NCI-H526 treated with DMSO at 0.1 percent for 48 hours (cell line): ENCODE measurements around the gene RRAD.
"Not testable (repeated sequence)": the region's sequence is repeated elsewhere in the genome, so short reads cannot be mapped to it uniquely, and the experiment has no call there.

Source experiments
- DNase-seq: peaks from one replicate; lab custom pipeline; 2025; lab: John Stamatoyannopoulos, UW

The RRAD gene

DNA sequence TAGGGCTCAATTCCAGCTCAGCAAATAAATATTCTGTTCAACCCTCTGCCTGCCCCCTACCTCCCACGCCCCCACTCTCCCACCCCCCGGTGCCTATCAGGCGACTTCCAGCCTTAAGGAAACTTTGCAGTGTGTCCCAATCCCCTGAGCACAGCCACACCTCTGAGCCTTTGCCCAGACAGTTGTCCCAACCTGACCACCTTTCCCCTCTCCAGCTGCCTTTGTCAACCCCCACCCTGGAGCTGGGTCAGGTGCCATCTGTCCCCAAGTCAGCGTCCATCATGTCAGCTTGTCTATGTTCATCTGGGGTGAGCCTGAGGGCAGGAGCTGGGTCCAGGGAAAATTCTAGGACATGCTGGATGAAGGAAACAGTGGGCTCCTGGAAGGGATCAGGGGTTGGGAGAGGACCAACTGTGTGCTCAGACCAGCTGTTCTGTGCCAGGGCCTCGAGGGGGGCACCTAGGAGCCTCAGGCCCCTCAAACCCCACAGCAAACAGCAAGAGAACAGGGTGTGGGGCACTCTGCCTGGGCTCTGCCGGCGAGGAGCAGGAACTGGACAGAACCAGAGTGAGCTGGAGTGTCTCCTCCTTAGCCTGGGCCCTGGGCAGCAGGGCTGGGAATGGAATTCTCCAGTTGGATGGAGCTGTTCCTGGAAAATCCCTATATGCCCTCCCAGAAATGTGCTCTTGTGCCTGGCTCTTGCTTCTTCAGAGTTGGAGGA is 24.5 kb downstream of the RRAD start:
- no peak for DNase-seq

DNA sequence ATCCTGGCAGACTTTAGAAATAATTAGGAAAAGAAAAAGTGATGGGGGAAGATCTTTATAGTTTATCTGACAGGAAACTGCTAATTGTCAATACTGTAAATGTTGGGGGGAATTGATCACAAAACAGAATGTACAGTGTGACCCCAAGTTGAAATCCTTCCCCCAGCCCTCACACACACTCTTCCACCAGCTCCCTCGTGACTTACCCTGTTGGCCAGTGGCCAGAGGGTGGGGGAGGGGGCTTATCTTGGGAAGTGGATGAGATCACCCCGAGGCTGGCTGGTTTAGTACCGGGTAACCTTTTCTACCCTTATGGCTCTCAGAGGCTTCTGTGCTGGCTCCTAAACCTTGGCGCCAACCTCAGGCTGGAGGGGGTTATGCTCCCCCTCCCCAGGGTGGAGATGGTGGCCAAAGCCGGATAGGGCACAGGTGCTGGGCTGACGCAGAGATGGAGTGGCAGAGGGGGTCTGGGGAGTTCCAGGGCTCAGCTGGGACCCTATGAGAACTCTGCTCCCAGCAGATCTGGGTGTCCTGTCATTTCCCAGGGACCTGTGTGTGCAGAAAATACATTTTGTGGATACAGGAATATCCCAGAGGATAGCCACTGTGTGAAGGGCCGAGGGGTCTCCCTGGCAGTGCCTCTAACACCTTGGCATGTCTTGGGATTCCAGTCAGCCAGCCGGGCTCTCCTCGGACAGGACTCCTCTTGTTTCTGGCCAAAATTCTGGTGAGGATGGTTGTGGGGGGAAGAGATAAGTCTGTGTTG is 25.2 kb downstream of the RRAD start:
- no peak for DNase-seq

DNA sequence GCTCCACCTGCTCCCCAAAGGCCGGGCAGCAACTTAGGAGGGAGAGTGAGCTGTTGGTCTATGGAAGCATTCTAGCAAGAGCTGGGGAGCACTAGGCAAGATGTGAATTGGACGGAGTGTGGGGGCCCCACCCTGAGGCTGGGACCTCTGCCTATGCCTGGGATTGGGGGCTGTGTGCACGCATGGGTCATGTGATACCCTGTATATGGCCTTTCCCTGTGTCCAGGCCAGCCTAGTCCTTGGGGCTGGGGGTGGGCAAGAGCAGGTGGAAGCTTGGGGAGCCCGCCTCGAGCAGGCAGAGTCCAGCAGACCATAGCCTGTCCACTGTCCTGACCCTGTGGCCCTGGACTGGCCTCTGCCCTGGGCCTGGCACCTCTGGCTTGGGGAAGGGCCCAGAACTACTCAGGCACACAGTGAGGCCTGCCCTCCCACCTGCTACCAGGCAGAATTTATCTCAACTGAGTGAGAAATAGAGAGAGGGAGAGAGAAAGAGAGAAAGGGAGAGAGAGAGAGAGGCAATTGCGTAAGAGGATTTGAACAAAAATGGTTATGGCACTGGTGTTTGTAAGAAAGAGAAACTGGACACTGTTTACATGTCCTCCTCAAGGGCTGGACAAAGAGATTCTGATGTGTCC is 25.9 kb downstream of the RRAD start:
- DNase-seq: no peak

DNA sequence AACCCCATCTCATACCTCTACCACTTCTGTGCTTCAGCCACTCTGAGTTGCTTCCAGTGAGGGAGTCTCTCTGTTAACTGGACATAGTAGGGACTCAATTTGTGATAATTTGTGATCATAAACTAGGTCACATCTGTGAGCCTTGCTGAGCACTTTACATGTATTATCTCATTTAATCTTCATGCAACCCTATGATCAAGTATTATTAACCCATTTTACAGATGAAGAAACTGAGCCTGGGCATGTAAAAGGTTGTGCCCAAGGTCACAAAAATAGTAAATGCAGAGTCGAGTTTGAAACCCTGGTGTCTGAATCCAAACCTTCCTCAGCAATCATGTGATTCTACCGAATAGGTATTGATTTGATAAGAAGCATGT is 26.4 kb downstream of the RRAD start:
- no peak for DNase-seq

DNA sequence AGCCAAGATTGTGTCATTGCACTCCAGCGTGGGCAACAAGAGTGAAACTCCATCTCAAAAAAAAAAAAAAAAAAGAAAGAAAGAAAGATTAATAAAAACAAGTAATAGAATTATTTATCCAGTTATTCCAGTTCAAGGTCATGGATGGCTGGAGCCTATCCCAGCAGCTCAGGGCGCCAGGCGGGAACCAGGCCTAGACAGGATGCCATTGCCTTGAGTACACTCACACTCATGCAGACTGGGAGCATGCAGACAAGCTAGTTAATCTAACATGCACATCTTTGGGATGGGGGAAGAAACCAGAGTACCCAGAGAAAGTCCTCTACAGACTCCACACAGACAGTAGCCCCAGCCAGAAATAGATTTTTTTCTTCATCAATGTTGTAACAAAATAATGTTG is 27.1 kb downstream of the RRAD start:
- no peak for DNase-seq

DNA sequence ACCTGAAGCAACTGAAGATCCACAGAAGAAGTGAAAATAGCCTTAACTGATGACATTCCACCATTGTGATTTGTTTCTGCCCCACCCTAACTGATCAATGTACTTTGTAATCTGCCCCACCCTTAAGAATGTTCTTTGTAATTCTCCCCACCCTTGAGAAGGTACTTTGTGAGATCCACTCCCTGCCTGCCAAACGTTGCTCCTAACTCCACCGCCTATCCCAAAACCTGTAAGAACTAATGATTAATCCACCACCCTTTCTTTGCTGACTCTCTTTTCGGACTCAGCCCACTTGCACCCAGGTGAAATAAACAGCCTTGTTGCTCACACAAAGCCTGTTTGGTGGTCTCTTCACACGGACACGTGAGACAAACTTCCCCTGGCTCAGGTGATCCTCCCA is 28.7 kb downstream of the RRAD start:
- not testable (repeated sequence) for DNase-seq

- DNase-seq: no peak
These were observed 29.3 kb downstream of the RRAD start for GRCh38 chr16:66895999-66896398.

DNA sequence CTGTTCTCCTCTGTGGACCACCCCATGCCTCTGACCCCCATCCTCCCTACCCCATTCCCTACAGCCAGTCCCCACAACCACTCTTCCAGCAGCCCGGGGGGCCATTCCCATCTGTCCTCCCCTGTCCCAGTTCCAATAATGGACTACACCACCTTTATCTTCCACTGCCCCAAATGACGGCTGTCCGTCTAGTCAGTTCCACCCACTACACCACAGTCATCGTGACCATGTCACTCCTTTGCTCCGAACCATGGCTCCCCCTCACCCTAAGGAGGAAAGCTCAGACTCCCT is 29.7 kb downstream of the RRAD start:
- no peak for DNase-seq

GRCh38 chr16:66894948-66895688 is 30.2 kb downstream of the RRAD start:
- DNase-seq: peak; percentile 5

GRCh38 chr16:66894055-66894454 is 31.3 kb downstream of the RRAD start:
- DNase-seq: no peak

GRCh38 chr16:66891797-66892196 is 33.5 kb downstream of the RRAD start:
- no peak for DNase-seq

DNA sequence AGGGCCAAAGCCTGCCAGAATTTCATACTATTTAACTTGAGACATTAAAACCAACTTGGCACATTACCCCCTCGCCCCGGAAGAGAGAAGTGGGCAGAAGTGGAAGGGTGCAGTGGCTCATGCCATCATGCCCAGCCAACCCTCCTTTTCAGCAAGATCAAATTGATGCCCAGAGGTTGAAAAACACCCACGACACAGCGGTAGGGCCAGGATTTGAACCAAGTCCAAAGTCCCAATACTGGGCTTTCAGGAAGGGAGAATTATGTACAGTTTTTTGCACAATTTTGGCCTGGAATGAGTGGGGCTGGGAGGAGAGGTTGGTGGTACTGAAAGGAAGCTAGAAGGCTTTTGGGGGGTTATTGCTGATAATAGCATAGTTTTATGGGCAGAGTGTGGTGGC is 34.0 kb downstream of the RRAD start:
- no peak for DNase-seq

GRCh38 chr16:66890799-66891198 is 34.5 kb downstream of the RRAD start:
- no peak for DNase-seq

- no peak for DNase-seq
These were observed 35.7 kb downstream of the RRAD start for GRCh38 chr16:66889622-66890021.

GRCh38 chr16:66888647-66889615 is 36.4 kb downstream of the RRAD start:
- DNase-seq: no peak

DNA sequence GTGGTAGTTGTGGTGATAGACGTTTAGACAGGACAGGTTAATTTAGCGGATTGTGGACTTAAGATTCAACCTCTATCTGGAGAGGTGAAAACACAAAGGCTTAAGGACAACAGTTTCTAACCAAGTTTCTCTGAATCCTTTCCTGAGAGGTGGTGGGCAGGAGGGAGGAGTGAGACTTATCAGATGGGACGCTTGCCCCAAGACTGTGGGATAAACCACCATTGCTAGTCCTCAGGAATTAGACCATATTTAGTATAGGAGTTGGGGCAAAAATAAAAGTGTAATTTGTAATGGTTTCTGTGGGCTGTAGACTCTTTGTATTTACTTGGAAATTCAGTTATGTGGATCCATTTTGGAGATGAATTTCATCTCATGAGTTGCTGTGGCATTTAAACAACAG is 38.4 kb downstream of the RRAD start:
- no peak for DNase-seq

DNA sequence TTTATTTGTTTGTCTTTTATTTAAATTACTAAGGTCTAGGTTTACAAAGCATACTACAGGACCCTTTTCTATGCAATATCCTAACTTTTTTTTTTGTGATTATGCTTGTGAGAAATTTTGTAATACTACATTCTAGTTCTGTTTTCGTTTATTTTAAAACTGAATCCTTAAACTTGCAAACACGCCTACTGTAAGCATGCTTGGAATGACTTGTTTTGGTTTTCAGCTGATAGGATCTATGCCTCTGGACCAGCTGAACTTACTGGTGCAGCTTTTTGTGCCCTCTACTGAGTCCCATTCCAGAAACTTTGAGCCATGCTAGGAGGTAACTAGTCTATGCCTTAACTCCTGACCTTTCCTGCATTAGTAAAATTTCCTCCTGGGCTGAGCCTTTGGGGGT is 39.0 kb downstream of the RRAD start:
- DNase-seq: no peak

- DNase-seq: no peak
These were observed 39.8 kb downstream of the RRAD start for GRCh38 chr16:66885491-66885890.

GRCh38 chr16:66882702-66883101 is 42.6 kb downstream of the RRAD start:
- DNase-seq: no peak

DNA sequence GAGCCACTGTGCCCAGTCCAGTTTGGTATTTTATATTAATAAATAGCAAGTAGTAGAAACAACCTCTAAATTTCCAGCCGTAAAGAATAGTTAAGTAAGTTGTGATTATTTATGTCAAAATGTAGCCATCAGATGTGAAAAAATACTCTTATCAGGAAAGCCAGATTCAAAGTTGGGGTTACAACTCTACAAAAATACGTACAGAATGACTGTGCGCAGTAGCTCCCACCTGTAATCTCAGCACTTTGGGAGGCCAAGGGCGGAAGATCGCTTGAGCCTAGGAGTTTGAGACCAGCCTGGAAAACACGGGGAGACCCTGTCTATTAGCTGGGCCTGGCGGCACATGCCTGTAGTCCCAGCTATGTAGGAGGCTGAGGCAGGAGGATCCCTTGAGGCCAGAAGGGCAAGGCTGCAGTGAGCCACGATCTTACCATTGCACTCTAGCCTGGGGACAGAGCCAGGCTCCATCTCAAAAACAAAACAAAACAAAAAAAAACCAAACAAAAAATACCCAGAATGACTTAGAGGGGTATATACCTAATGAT is 43.3 kb downstream of the RRAD start:
- DNase-seq: no peak

GRCh38 chr16:66881560-66881959 is 43.8 kb downstream of the RRAD start:
- DNase-seq: no peak
